H4 (cell line): ENCODE data around the gene ZSWIM4. TPM values are rescaled to one million over a fixed set of nuclear protein-coding genes. Genes with fewer than 3 reads are reported as not detected.
"Not testable (repeated sequence)": the region's sequence is repeated elsewhere in the genome, so short reads cannot be mapped to it uniquely, and the experiment has no call there.

Experiments used
- DNase-seq: peaks from one replicate; pipeline ENCODE4 v3.0.0-alpha.2; 2015; ENCODE audit warnings: low spot score
- total RNA-seq: library from RNA; depleted of rRNA; stranded (reverse); fragments of >200 nt; shearing (Covaris generic); gene quantifications from 2 replicates; pipeline ENCODE4 v1.2.3, GENCODE V29; 2014; rRNA removed

The ZSWIM4 gene
- total RNA-seq: 1.3 and 5.7 TPM in 2 replicates

DNA sequence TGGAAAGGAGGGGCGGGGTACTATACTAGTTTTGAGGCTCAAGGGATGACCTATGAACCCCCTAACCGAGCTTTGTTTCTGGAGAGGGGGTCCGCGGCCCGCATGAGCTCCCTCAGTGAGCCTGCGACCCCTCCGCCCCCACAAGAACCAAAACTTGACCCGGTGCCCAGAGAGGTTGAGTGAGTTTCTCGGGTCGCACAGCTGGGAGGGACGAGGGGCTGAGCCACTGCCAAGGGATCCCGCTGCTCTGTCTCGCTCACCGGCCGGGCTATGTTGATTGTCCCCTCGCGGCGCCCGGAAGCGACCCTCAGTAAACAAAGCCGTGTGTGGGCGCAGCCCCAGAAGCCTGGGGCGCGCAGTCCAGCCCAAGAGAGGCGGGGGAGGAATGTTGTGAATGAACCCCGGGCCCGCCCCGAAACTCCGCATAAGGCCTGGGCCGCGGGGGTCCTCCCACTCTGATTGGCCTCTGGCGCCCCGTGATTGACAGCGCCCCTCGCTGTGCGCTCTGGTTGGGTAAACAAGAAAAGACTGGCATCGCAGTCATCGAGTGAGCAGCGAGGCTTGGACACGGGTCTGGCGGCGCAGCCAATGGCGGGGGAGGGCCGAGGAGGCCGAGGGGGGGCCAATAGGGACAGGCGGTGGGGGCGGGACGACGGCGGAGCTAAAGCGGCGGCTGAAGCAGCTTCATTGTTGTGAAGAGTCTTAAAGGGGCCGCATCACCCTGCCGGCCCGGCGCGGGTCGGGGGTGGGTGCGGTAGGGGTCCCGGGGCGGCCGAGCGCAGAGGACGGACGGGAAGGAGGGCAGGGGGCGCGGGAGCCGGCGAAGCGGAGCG is at the start of gene ZSWIM4:
TSS of gene ZSWIM4 (plus strand) at position 687 of the 833 bp plus-strand sequence. CDS start 206 bp downstream, outside the sequence.
- DNase-seq: peak; percentile 100

DNA sequence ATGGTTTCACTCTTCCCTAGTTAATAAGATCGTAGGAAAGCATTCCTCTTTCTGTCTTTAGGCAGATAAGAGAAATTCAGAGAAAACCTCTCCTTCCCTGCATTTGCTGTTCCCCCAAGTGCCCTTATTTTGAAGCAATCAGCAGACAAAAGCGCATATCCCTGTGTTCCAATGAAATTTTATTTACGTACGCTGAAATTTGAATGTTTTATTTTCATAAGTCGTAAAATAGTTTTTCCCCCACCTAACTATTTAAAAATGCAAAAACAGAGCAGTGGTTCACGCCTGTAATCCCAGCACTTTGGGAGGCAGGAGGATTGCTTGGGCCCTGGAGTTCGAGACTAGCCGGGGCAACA is 48.2 kb upstream of the ZSWIM4 start:
- no peak for DNase-seq

DNA sequence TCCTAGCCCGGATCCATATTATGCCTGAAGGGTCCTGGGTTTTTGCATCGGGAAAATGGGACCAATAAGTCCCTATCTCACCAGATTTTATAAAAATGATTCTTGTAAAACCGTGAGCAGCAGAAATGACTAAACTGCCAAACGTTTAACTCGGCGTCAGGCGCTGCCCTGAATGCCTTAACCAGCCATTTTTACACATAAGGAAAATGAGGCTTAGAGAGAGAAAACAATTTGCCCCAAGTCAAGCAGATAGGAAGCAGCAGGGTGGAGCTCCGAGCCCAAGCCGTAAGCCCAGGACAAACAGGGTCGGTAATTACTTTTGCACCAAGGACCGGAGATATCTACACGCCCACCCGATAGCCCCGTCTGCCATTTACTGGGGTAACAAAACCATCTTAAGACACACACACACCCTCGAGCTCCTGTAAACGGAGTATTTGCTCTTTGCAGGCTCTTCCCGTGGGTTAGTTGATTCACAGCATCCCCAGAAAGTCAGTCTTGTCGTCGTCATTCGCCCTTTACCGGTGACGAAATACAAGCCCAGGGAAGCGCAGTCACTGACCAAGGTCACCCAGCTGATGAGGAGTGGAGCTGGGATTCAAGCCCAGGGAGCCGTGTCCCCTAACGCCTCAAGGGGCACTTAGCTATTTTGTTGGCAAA is 46.9 kb upstream of the ZSWIM4 start:
- DNase-seq: peak; percentile 44

DNA sequence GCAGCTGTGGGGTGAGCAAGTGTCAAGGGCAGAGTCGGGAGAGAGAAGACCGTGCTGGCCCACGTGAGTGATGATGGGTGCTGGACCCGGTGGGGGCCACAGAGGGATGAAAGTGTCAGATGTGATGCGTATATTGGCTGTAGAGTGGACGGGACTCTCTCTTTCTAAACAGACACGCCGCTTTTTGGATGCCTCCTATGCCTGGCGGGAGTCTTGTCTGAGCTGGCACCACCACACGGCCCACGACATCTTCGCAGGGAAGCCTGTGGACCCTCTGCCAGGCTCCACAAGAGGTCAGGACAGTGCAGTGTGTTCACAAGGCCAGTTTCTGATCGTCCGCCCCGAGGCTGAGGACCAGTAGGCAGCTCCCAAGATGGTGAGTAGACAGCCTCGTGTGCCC is 43.8 kb upstream of the ZSWIM4 start:
- no peak for DNase-seq

DNA sequence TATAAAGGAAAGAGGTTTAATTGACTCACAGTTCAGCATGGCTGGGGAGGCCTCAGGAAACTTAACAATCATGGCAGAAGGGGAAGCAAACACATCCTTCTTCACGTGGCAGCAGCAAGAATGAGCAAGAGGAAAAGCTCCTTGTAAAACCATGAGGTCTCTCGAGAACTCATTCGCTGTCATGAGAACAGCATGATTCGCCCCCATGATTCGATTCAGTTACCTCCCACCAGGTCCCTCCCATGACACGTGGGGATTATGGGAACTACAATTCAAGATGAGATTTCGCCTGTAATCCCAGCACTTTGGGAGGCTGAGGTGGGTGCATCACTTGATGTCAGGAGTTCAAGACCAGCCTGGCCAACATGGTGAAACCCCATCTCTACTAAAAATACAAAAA is 41.6 kb upstream of the ZSWIM4 start:
- DNase-seq: not testable (repeated sequence)

DNA sequence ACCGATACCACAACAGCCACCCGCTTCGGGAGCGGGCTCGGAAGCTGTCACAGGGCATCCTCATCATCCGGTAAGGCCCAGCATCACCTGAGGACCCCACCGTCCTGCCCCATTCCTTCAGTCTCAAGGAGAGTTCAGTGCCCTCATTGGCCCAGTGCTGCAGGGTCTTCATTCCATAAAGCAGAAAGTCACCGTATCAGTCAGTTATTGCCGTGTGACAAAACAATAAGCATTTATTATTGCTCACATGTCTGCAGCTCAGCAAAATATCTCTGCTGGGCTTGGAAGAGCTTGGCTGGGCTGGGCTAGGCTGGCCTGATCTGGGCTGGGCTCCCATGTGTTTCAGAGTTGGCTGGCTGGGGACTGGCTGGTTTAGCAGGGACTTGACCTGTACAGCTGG is 39.0 kb upstream of the ZSWIM4 start:
- DNase-seq: no peak

DNA sequence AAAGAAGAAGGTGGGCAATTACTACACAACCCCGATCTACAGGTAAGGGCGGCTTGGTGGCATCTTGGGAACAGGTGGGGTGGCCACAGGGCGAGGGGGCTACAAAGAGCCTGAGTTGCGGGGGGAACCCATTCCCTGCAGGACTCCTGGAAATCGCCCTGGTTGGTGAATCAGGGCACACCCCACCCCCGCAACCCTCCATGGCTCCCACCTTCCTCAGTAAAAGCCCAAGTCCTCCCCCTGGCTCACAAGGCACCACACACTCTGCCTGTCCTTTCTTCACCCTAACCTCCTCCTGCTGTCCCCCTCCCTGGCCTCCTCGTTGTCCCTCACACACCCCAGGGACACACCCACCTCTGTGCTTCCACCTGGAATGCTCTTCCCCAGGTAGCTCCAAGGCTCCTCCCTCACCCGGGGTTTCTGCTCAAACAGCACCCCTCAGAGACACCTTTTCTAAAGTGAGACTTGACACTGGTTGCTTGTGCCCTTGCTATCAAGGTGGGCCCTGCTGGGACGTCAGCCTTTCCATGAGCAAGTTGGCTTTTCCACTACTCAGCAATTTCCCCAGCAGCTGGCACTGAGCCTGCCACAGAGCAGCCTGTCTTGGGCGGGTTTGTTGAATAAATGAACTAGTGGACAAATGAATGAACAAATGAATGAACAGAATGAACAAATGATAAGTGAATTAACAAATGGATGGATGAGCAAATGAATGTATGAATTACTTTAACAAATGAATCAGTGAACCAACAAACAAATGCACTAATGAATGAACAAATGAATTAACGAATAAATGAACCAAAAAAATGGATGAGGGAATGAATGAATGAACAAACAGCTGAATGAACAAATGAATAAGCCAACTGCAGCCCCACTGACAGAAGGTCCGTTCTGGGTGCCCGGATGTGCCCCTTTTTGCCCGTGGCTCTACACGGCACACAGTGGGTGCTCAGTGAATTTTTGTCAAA is 37.2 kb upstream of the ZSWIM4 start:
- no peak for DNase-seq

DNA sequence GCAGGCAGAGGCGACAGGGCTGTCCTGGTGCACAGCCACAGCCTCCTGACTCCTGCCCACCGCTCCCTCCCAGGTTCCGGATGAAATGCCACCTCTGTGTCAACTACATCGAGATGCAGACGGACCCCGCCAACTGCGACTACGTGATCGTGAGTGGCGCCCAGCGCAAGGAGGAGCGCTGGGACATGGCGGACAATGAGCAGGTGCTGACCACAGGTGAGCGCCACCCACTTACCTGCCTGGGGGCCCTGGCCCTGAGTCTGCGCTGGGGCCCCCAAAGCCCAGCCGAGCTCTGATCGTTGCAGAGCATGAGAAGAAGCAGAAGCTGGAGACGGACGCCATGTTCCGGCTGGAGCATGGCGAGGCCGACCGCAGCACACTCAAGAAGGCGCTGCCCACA is 36.4 kb upstream of the ZSWIM4 start:
- DNase-seq: no peak

DNA sequence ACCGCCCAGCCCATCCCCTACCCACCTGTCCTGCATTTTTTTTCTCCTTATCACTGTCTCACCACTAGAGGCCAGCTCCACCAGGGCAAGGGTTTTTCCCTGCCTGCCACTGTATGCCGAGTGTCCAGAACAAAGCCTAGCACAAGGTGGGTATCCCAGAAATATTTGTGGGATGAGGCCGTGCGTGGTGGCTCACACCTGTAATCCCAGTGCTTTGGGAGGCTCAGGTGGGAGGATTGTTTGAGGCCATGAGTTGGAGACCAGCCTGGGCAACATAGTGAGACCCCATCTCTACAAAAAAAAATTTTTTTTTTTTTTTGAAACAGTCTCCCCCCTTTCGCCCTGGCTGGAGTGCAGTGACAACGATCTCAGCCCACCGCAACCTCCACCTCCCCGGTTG is 33.8 kb upstream of the ZSWIM4 start:
- no peak for DNase-seq

DNA sequence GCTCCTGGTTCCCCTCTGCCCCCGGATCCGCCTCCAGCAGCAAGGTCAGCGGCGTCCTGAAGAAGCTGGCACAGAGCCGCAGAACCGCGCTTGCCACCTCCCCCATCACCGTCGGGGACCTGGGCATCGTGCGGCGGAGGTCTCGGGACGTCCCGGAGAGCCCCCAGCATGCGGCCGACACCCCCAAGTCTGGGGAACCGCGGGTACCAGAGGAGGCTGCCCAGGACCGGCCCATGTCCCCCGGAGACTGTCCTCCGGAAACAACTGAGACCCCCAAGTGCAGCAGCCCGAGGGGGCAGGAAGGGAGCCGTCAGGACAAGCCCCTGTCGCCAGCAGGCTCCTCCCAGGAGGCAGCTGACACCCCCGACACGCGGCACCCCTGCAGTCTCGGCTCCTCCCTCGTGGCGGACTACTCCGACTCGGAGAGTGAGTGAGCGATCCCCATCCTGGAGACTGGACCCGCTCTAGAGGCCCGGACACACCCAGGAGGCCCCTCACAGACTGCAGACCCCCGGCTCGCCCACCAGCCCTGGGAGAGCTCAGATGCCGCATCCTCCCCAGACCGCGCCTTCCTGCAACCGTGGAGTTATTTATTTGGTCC is 32.5 kb upstream of the ZSWIM4 start:
- no peak for DNase-seq

DNA sequence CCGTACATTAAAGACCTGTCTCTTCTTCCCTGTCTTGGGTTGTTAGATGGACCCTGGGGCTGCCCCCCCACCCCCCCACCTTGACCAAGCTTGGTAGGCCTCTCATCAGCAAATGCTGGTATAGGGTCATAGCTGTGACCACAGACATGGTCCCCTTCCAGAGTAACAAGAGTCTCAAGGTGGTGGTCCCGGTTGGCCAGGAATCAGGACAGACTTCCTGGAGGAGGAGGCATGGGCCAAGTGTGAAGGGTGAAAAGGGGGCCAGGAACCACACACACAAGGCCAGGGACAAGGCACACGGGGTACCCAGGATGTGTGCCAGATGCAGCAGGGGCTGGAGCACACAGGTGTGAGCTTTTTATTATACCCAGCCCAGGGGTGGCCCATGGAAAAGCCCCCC is 32.0 kb upstream of the ZSWIM4 start:
- no peak for DNase-seq

DNA sequence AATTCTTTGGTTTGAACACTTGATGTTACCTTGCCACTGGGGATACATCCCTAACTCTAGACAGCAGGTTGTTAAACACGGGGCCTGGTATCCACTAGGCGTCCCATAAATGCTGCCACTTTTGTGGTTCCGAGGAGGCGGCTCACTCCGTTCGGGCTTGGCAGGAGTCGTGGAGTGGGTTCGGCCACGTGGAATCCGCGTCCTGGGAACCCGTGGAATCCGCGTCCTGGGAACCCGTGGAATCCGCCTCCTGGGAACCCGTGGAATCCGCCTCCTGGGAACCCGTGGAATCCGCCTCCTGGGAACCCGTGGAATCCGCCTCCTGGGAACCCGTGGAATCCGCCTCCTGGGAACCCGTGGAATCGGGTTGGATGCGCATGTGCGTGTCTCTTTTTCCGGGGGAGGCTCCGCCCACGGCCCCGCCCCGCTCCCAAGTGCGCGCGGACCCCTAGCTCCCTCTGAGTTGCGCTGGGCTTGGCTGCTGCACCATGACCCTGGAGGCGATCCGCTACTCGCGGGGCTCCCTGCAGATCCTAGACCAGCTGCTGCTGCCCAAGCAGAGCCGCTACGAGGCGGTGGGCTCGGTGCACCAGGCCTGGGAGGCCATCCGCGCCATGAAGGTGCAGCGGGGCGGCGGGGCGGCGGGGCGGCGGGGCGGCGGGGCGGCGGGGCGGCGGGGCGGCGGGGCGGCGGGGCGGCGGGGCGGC is 31.0 kb upstream of the ZSWIM4 start, which contains the start of gene MRI1:
TSS of gene MRI1 (plus strand) at position 422 of the 707 bp plus-strand sequence. CDS start at position 489, 67 bp downstream.
- peak; percentile 54 for DNase-seq

DNA sequence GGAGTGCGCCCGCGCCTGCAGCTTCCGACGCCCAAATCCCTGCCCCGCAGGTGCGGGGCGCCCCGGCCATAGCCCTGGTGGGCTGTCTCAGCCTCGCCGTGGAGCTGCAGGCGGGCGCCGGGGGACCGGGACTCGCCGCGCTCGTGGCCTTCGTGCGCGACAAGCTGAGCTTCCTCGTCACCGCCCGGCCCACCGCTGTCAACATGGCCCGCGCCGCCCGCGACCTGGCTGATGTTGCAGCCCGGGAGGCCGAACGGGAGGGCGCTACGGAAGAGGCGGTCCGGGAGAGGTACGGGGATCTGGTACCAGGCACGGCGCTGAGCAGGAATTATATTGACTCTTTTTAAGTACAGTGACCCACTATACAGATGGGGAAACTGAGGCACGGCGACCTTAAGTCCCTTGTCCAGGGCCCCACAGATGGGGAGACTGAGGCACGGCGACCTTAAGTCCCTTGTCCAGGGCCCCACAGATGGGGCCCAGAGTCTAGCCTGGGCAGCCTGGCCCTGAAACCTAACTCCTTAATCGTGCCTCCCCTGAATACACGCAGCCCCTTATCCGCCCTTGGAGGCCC is 30.3 kb upstream of the ZSWIM4 start:
- no peak for DNase-seq

DNA sequence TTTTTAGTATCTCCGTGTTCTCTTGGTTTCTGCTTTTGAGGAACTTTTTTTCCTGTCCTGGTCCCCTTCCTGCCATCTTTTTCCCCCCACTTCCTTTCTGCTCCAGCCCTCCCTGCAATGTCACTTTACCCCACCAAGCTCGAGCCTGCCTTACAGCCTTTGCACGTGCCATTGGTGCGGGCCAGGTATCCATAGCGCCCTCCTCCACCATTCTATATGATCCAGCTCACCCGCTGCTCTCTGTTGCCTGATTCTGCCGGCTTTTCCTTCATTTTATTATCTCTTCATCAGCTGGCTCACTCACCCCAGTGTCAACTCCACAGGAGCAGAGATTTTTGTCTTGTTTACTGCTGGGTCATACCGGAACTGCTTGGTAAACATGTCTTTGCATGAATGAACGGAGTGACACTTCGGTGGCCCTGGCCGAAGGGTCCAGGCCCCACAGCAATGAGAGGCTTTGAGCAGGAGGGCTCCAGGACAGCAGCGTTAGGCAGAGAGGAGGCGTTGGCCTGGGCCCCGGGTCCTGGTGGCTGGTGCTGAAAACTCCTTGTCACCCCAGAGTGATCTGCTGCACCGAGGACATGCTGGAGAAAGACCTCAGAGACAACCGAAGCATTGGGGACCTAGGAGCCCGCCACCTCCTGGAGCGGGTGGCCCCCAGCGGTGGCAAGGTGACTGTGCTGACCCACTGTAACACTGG is 29.7 kb upstream of the ZSWIM4 start:
- DNase-seq: no peak

DNA sequence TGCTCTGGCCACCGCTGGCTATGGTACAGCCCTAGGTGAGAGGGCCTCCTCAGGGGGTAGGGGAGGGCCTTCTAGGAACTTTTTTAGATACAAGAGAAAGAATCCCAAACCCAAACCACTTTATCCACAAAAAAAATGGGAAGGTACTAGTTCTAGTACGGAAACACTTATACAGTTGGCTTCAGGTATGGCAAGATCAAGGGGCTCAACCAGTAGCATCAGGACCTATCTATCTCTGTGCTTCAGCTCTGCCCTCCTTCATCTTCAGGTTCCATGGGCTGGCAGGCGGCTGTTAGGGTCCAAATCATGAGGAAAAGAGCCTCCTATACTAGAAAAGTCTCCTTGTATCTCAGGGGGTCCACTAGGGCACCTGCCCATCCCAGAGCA is 29.2 kb upstream of the ZSWIM4 start:
- no peak for DNase-seq

DNA sequence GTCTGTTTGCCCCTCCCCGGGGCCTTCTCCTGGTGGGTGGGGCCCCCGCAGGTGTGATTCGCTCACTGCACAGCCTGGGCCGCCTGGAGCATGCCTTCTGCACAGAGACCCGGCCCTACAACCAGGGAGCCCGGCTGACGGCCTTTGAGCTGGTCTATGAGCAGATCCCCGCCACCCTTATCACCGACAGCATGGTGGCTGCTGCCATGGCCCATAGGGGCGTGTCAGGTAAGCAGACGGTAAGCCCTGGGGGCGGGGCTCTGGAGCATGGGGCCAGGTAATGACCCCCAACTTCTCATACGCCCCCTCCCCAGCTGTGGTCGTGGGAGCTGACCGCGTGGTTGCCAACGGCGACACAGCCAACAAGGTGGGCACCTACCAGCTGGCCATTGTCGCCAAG is 26.7 kb upstream of the ZSWIM4 start:
- no peak for DNase-seq

DNA sequence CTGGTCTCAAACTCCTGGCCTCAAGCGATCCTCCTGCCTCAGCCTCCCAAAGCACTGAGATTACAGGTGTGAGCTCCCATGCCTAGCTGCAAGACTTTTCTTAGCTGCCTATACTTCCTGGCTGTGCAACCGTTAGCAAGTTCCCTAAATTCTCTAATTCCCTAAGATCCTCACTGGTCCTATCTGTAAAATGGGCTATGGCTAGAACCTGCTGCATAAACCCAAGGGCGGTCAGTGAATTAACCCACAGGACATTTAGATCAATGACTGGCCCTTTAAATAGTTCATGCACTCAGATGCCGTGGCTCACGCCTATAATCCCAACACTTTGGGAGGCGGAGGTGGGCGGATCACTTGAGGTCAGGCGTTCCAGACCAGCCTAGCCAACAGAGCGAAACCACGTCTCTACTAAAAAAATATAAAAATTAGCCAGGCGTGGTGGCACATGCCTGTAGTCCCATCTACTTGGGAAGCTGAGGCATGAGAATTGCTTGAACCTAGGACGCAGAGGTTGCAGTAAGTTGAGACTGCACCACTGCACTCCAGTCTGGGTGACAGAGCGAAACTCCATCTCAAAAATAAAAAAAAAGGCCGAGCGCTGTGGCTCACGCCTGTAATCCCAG is 25.1 kb upstream of the ZSWIM4 start:
- no peak for DNase-seq

DNA sequence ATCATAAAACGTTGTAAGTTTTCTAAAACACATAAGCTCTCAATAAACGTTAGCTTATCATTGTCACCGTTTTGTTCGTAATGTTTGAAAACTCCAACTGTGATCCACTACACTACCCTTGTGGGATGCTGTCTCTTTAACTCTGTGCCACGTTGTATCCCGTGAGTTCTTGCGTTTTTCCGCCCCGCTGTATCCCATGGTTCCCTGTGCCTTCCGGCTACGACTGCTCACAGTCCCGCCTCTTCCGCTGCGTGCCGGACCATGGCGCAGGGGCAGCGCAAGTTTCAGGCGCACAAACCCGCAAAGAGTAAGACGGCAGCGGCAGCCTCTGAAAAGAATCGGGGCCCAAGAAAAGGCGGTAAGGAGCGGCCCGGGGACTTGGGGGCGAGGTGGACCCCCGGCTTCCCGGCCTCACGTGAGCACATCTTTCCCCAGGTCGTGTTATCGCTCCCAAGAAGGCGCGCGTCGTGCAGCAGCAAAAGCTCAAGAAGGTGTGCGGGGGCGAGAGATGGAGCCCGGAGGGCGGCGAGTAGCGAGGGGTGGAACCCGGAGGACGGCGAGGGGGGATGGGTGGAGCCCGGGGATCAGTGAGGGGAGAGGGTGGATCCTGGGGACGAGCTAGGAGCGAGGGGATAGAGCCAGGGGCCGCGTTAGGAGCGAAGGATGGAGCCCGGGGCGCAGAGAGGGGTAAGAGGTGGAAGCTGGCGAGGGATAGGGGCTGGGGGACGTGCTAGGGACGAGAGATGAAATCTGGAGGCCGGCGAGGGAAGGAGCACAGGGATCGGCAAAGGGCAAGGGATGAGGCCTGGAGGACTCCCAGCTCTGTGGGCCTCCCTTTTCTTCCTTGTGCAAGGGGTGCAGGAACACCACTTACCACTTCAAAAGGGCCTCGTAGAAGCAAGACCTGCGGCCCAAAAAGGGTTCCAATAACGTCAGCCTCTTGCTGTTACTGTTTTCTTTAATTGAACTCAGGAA is 20.7 kb upstream of the ZSWIM4 start, which contains the start of gene C19orf53:
TSS of gene C19orf53 (plus strand) at position 240 of the 975 bp plus-strand sequence. CDS start at position 262, 22 bp downstream.
- peak; percentile 93 for DNase-seq
